ENCODE results near the gene CLN6. TPM values are rescaled to one million over a fixed set of nuclear protein-coding genes. Genes with fewer than 3 reads are reported as not detected.

CLN6 gene
- total and polyA plus RNA-seq, 9 of the 15 experiments (the other 6 are each of a cell fraction or from before 2014, with no cell fraction given), result 0.71 to 53.3 (median 39.3) TPM

GRCh38 chr15:68229386-68230156 is at the start of gene CLN6 (continued):
- TF ChIP-seq KDM4B (IDR thresholded peaks at IDR 0.05; ENCODE audit: borderline replicate concordance in 2 of 2, low read depth in 1 of 2), result peak in 1 of 2 experiments; percentile 38; a peak in 1 of 4 replicates
- TF ChIP-seq ZNF232 (CRISPR knock-in tag; IDR thresholded peaks at IDR 0.05), result no peak
- TF ChIP-seq GTF2E2 (tag; IDR thresholded peaks at IDR 0.05), result peak; percentile 45; the same call in 1 of the 2 replicates
- TF ChIP-seq GATAD2B (IDR thresholded peaks at IDR 0.05; ENCODE audit: borderline replicate concordance), result no peak; the same call in 1 of the 2 replicates
- peak; percentile 97 for TF ChIP-seq MYC (IDR thresholded peaks at IDR 0.05; ENCODE audit: low read depth, low read length)
- TF ChIP-seq MYC (CRISPR knock-in tag; IDR thresholded peaks at IDR 0.05; ENCODE audit: borderline replicate concordance, low read depth), result peak; percentile 85; the same call in 1 of the 2 replicates
- peak; percentile 34 for TF ChIP-seq SETDB1 (IDR thresholded peaks at IDR 0.05; ENCODE audit: low read length)
- TF ChIP-seq, protein P1, sequence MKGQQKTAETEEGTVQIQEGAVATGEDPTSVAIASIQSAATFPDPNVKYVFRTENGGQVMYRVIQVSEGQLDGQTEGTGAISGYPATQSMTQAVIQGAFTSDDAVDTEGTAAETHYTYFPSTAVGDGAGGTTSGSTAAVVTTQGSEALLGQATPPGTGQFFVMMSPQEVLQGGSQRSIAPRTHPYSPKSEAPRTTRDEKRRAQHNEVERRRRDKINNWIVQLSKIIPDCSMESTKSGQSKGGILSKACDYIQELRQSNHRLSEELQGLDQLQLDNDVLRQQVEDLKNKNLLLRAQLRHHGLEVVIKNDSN (CRISPR knock-in tag; IDR thresholded peaks at IDR 0.05), result peak; percentile 90
- no peak for TF ChIP-seq MBD2 (IDR thresholded peaks at IDR 0.05; ENCODE audit: borderline replicate concordance, low read depth)
- TF ChIP-seq MXI1 (IDR thresholded peaks at IDR 0.05; ENCODE audit: low read depth, low read length), result peak; percentile 80
- TF ChIP-seq, protein P2, sequence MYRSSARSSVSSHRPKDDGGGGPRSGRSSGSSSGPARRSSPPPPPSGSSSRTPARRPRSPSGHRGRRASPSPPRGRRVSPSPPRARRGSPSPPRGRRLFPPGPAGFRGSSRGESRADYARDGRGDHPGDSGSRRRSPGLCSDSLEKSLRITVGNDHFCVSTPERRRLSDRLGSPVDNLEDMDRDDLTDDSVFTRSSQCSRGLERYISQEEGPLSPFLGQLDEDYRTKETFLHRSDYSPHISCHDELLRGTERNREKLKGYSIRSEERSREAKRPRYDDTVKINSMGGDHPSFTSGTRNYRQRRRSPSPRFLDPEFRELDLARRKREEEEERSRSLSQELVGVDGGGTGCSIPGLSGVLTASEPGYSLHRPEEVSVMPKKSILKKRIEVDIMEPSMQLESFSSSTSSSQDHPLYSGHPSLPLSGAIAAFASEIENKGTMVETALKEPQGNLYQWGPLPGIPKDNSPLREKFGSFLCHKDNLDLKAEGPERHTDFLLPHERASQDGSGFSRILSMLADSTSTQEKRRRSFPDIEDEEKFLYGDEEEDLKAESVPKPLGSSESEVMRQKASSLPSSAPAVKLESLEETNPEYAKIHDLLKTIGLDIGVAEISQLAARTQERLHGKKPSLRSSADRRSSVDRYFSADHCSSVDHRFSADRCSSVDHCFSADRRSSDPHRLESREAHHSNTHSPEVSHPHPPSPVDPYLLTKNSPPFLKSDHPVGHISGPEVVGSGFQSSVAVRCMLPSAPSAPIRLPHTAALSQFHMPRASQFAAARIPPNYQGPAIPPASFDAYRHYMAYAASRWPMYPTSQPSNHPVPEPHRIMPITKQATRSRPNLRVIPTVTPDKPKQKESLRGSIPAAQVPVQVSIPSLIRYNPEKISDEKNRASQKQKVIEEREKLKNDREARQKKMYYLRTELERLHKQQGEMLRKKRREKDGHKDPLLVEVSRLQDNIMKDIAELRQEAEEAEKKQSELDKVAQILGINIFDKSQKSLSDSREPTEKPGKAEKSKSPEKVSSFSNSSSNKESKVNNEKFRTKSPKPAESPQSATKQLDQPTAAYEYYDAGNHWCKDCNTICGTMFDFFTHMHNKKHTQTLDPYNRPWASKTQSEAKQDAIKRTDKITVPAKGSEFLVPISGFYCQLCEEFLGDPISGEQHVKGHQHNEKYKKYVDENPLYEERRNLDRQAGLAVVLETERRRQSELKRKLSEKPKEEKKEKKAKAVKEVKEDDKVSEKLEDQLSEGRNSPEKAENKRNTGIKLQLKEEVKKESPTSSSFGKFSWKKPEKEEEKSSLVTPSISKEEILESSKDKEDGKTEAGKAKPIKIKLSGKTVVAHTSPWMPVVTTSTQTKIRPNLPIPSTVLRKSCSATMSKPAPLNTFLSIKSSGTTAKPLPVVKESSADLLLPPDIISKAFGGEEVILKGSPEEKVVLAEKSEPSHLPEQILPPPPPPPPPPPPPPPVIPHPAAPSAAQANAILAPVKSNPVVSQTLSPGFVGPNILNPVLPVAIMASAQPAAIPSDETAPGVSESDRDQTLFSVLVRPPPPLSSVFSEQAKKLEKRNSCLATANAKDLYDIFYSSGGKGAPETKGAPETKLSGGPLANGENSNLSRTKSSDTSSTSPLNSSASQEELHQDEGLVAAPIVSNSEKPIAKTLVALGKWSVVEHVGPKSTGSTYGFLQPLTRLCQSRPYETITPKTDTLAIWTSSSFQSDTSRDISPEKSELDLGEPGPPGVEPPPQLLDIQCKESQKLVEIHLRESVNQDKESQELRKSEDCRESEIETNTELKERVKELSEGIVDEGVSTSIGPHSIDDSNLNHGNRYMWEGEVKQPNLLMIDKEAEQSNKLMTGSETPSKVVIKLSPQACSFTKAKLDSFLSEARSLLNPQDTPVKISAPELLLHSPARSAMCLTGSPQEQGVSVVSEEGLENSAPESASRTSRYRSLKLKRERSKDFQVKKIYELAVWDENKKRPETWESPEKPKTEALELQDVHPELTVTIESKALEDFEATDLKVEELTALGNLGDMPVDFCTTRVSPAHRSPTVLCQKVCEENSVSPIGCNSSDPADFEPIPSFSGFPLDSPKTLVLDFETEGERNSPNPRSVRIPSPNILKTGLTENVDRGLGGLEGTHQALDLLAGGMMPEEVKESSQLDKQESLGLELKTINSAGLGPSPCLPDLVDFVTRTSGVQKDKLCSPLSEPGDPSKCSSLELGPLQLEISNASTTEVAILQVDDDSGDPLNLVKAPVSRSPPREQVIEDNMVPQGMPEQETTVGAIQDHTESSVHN (IDR thresholded peaks at IDR 0.05; ENCODE audit: borderline replicate concordance in 1 of 2, low read depth in 1 of 2), result 0 out of 4 replicates have a peak, but pooled peaks of 1 of the 2 experiments have one; percentile 25
- TF ChIP-seq ZBTB7A (IDR thresholded peaks at IDR 0.05; ENCODE audit: borderline replicate concordance, control insufficient read depth, low read depth, low read length), result peak; percentile 48; the same call in 1 of the 2 replicates
- no peak for TF ChIP-seq KLF6 (CRISPR knock-in tag; IDR thresholded peaks at IDR 0.05; ENCODE audit: borderline replicate concordance)
- peak; percentile 92 for TF ChIP-seq EP400 (IDR thresholded peaks at IDR 0.05)
- TF ChIP-seq ETS1 (conservative IDR thresholded peaks at IDR 0.05; ENCODE audit: control insufficient read depth, low read depth, low read length), result peak; percentile 85; the same call in 1 of the 2 replicates
- TF ChIP-seq ERF (CRISPR knock-in tag; IDR thresholded peaks at IDR 0.05), result 0 out of 2 replicates have a peak, but pooled peaks have one; percentile 22
